CD1c-positive myeloid dendritic cell (primary cell): ENCODE data around the gene CHST3.
"Not testable (repeated sequence)": the region's sequence is repeated elsewhere in the genome, so short reads cannot be mapped to it uniquely, and the experiment has no call there.

Experiments
- DNase-seq: peaks from one replicate; pipeline ENCODE4 v3.0.0-alpha.2; 2016; ENCODE audit errors: extremely low spot score

CHST3 gene

DNA sequence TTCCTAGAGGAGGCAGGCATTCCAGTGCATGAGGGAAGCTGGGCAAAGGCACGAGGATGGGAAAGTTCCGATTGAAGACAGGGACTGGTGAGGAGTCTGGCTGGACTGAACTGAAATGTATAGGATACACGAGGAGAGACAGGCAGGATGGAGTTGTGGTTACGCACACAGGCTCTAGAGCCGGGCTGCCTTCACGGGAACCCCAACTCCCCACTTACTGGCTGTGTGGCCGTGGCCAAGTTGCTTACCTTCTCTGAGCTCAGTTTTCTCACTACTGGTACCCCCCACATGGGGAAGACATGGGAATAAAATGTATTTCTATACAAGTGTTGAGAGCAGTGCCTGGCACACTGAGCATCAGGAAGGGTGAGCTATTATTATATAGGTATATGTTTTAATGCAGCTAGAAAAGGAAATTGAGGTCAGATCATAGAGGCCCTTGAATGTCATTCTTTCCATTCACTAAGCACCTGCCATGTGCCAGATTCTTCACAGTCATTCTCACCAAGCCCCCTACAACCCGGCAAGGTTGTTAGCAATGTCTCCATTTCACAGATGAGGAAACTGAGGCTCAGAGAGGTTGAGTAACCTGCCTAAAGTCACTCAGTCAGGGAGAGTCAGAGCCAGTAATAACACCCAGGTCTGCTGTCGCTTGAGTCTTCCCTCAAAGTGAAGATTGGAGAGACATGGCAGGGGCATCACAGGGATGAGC, 9.7 kb downstream of the CHST3 start:
- DNase-seq, result no peak

DNA sequence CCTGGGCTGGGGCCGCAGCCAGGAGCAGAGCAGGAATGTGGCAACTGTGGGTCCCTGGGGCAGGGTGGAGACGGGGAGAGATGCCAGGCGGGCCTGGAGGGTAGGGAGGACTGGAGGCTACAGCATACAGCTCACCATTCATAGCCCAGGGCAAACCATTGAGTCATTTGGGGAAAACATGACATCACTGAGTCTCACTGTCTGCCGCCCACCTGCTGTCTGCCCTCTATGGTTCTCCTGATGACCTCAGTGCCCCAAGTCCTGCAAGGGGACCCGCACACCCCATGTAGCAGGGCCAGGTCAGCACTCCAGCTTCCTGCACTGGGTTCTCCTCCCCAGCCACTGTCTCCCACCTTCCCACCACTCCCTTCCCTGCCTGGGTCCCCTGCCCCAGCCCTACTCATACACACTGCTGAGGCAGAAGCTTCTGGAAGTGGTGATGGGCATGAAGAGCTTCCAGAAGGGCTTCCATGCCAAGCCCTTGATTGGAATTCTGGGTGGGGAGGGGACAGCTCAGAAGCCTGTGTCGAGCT, 10.4 kb downstream of the CHST3 start:
- DNase-seq, result peak; percentile 73

DNA sequence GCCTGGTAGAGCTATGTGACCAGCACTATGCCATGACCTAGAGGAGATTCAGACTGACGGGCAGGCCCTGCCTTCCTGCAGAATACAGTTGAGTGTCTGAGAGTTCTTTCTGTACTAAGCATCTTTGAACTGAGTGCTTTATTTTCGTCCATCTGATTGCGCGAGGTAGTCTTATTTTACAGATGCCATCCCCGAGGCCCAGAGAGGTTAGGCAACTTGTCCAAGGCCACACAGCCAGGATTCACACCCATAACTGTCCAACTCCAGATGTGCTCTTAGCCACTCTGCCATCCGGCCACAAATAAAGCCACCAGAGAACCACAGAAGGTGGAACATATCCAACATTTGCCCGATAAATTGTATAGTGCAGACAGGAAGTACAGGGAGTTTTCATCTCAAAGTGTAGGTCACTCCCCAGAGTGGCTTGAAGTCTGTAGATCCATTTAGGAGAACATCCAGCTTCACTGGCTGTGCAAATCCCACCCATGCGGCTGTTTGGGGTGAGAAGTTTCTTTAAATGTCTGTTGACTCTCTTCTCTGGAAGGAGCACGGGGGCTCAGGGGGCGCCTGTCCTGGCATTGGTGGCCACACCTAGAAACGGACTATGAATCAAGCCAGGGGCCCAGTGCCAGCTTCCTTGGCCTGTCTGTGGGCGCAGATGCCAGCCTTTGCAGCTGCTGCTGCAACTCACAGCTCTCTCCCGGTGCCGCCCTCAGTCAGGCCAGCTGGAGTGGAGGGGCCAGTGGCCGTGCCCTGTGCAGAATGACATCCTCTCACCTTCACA, 11.1 kb downstream of the CHST3 start:
- no peak for DNase-seq

DNA sequence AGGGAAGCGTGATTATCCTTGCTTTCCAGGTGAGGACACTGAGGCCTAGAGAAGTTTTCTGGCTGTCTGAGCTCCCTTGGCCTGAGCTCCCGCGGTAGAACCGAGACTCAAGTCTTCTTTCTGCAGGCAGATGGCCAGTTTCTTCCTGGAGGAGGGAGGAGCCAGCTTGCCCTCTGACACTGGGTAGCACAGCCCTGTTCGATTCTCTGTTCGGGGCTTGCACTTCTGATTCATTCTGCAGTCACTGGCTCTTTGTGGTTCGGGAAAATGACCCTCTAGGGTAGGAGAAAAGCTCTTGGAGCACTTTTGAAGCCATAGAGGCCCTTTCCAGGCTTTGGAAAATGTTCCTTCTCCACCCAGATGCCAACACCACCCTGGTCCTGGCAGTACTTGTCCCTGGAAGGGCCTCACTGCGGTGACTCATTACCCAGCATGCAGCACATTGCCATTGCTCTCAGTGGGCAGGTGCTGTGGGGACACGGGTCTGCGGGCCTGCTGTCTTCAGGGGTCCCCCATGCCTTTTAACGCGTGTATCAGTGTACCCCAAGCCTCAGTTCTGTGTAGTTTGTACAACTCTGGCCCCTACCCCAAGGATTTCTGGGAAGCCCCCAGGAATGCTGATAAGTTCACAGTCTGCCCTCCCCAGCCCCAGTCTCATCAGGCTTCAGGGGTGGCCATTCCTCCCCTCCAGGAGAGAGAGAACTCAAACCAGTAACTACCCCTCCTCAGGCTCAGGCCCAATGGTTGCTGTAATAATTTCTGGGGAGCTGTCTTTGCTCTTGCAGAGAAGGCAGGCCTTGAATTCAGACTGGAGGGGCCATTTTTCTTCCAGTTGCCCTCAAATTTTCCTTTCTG, 11.9 kb downstream of the CHST3 start:
- no peak for DNase-seq

DNA sequence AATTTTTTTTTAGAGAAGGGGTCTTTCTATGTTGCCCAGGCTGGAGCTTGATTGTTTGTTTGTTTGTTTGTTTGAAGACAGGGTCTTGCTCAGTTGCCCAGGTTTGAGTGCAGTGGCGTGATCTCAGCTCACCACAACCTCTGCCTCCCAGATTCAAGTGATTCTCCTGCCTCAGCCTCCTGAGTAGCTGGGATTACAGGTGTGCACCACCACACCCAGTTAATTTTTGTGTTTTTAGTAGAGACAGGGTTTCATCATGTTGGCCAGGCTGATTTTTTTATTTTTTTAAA, 13.4 kb downstream of the CHST3 start:
- not testable (repeated sequence) for DNase-seq

DNA sequence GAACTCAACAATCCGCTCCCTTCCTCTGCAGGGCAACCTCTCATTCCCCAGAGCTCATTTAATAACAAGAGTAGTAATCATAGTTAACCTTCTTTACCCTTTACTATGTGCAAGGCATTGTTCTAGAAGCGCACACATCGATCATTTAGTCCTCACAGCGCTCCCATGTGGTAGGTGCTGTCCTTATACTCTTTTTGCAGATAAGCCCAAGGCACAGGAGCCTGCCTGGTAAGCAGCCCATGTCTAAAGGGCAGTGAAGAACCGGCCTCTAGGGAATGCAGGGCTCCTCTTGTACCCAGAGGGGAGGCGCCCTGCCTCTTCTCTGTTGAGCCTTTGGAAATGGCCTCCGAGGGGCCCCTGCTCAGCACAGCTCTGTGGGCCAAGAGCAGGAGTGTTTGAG, 14.3 kb downstream of the CHST3 start:
- DNase-seq, result no peak

DNA sequence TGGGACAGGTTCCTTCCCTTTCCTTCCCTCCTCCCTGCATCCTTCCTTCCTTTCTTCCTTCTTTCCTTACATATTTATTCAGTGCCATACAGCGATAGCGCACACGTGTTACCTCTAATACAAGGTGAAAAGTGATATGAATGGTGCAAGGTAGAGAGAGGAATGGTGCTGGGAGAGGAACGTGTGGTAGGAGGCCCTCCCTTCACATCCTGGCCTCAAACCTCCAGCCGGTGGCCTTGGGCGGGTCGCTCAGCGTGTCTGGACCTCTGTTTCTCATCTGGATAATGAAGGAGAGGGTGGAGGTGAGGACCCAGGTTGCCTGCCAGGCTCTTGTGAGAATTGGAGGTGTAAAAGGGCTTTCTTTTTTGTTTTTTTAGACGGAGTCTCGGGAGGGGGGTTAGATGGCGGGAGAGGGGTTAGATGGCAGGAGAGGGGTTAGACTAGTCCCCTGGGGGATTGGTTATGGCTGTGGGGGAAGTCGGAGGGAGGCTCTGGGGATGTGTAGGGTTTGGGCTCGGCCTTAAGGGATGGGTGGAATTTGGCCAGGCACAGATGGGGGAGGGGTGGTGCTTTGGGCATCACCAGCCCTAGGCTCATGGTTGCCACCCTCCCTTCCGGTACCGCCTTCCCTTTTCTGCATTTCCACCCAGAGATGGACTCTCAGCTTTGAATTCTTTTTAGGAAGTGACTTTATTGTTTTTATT, 14.9 kb downstream of the CHST3 start:
- no peak for DNase-seq

DNA sequence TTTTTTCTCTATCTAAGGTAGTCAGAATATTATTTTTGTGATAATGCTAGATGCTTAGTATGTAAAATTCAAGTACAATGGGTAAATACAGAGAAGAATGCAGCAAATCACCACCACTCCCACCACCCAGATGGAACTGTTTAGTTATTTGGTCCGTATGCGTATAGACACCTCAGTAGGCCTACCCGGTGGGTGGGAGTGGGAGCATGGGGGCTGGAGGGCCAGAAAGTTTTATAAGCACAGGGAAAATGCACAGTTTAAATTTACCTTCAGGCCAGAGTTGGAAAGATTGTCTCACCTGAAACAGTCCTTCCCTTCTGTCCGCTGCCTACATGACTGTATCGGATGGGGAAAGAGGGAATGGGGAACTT, 15.5 kb downstream of the CHST3 start:
- DNase-seq, result no peak

DNA sequence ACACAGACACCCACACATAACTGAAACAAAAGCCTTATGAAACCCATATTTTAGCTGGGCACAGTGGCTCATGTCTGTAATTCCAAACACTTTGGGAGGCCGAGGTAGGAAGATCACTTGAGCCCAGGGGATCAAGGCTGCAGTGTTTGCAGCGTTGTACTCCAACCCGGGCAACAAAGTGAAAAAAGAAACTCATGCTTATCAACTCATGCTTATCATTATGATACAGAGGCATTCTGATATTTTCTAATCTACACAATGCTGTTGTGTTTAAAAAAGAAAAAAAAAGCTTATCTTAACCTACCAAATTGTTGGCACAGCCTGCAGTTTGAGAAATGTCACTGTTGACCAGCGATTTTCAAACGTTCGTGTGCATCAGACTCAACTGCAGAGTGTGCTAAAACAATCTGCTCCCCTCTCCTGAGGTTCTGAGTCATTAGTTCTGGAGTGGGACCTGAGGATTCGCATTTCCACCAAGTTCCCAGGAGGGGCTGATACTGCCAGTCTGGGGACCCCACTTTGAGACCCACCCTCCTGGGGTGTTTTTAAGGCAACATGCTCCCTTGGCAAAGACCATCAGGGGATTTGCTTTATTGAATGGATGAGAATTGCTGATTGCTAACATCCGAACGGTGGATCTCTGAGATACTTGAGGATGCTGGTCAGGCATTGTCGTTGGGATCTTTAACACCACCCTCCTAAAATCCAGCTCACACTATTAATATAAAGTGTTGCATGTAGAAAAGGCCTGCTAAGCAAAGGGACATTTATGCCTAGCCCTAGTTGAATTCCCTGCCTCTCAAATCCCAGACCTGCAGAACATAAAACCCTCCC, 16.2 kb downstream of the CHST3 start:
- no peak for DNase-seq

DNA sequence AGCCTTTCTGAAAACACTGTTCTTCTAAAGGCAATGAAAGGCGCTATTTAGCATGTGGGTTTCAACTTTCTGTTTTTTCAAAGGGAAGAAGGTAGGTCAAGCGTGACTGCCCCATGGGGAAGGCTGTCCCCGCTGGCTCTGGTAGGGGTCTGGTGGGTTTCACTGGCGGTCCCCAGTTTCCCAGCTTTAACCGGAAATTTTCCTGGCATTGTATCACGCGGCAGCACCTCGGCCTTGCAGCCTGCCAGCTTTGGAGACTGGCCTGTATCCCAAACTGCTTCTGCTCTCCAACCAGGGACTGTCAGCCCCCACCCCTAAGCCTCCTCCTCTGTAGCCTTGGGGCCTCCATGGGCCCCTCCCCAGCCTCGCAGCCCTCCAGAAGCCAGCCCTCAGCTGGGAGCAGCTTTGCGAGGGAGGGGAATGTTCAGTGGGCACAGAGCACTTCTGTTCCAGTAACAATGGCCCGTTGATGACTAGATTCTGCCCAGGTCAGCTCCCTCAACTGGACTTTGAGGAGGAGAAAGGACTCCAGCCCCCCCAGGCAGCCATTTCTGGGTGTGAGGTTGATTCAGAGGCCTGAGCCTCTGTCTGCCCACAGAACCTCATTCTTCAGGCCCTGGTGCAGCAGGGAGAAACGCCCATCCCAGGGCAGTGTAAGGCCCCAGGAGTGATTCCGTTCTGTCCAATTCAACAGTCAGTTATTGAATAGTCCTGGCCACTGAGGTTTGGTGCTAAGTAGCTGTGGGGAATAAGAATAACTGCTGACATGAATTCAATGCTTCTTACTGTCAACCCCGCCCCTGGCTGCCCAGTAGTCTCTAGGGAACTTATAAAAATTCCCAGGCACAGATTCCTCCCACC, 17.1 kb downstream of the CHST3 start:
- no peak for DNase-seq

DNA sequence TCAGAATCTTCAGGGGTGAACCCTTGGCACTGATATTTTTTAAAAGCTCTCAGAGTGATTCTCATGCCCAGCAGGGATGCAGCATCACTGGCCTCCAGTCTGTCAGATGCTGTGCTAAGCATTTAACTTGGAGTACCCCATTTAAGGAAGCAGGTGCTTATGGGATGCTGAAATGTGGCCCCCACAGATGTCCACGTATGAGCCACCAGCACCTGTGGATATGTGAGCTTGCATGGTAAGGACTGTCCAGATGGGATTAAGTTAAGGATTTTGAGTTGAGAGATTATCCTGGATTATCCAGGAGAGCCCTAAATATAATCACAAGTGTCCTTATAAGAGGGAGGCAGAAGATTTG, 17.7 kb downstream of the CHST3 start:
- no peak for DNase-seq

DNA sequence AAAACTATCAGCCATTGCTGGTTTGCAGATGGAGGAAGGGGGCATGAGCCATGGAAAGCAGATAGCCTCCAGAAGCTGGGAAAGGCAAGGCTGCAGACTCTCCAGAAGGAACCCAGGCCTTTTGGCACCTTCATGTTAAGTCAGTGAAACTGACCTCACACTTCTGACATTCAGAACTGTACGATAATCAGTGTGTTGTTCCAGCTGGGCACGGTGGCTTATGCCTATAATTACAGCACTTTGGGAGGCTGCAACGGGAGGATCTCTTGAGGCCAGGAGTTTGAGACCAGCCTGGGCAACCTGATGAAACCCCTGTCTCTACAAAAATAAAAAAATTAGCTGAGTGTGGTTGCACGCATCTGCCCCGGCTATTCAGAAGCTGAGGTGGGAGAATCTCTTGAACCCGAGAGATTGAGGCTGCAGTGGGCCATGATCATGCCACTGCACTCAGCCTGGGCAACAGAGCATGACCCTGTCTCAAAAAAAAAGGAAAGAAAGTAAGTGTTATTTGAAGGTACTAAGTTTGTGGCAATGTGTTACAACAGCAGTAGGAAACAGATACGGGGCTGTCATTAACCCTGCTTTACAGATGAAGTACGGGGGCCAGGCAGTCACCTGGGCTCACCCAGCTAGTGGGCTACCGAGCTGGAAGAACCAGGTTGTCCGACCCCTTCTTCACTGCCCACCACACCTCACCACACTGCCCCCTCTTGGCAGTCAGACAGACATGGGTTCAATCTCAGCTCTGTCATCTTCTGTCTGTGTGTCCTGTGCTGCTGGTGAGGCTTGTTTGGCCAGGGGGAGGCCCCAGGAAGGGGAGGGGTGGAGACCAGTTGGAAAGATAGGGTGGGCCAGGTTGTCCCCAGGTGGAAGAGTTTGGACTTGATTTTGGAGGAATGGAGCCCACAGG, 18.3 kb downstream of the CHST3 start:
- DNase-seq, result no peak

DNA sequence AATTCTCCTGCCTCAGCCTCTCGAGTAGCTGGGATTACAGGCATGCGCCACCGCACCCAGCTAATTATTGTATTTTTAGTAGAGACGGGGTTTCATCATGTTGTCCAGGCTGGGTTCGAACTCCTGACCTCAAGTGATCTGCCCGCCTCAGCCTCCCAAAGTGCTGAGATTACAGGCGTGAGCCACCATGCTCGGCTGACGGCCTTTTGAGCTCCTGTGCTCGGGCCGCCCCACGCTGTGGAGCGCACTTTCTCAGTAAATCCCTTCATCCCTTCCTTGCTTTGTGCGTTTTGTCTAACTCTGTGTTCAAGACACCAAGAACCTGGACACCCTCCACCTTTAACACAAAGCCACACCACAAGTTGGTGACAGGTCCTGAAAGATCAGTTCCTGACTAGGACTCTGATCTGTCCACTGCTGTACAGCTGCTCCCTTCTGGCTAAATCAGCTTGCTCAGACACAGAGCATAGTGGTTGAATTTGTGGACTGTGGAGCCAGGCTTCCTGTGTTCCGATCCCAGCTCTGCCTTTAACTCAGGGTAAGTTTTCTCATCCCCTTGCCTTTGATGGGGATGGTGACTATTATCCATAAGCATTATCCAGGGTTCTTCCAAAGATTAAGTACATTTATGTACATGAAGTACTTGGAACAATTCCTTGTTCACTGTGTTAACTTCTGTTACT, 20.1 kb downstream of the CHST3 start:
- no peak for DNase-seq

DNA sequence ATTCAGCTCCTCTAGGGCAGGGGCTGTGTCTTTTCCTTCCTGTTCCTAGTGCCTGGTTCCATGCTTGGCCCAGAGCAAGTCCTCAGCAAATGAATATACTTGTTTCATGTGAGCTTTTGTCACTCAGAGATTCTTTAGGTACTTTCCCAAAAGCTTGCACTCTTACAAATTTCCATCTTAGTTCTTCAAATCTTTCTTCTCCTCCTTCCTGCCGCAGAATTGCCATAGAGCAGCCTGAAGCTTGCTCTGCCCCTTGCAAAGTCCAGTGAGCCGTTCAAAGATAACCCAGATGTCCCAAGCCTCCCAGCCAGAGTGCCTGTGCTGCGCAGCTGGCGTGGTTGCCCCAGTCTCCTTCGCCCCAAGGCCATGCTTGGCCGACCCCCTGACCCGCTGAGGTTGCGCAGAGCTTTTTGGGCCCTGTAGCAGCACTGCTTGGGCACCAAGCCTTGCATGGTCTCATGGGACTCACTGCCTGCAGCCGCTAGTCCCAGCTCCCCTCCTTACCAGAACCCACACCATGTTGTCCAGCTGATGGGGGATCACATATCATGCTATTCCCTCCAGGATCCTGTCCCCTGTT, 20.7 kb downstream of the CHST3 start:
- DNase-seq, result peak; percentile 48

DNA sequence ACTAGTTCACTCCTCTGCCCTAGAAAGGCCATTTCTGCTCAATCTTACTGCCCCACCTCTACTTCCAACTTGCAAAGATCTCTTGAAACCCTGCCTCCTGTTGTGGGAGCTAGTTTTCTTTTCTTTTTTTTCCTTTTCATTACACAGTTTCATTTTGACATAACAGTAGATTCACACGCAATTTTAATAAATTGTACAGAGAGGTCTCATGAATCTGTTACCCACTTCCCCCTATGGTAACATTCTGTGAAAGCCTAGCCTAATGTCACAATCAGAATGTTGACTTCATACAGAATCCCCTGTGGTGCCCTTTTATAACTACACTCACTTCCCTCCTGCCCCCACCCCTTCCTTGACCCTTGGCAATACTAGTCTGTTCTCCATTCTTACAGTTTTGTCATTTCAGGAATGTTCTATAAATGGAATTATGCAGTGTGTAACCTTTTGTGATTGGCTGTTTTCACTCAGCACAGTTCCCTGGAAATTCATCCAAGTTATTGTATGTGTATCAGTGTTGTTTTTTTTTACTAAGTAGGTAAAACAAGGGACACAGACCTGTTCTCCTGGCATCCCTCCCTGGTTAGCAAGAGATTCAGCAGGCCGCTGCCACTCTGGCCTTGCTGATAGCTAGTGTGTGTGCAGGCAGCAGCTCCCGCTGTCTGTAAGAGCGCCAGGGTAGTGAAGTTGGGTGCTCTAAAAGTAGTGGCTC, 21.5 kb downstream of the CHST3 start:
- peak; percentile 92 for DNase-seq

DNA sequence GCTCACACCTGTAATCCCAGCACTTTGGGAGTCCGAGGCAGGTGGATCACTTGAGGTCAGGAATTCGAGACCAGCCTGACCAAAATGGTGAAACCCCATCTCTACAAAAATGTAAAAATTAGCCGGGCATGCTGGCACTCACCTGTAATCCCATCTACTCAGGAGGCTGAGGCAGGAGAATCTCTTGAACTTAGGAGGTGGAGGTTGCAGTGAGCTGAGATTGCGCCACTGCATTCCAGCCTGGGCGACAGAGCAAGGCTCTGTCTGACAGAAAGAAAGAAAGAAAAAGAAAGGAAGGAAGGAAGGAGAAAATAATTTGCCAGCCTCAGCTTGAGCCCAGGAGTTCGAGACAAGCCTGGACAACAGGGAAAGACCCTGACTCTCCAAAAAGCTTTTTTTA, 24.7 kb downstream of the CHST3 start:
- DNase-seq, result not testable (repeated sequence)

DNA sequence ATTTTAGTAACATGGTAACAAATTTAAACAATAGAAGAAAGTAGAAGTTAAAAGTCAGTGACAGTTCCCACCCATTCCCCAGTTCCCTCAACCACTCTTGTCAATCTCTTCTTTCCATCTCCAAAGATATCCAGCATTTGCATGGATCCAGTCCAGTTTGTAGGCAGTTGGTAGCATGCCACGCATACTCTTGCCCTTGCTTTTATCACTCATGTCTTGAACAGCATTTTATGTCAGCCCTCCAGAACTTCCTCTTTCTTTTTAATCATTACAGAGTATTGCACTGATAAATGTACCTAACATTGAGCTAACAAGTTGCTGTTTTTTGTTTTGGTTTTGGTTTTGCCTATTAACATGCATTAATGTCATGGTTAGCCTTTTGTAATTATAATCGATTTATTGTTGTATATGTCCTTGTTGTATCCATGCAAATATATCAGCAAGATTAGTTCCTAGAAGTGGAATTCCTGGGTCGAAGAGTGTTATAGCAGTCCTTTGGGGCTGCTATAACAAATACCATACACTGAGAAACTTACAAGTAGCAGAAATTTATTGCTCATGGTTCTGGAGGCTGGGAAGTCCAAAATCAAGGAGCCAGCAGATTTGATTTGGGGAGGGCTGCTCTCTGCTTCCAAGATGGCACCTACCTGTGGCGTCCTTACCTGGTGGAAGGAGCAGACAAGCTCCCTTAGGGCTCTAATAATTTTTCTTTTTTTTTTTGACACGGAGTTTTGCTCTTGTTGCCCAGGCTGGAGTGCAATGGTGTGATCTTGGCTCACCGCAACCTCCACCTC, 25.7 kb downstream of the CHST3 start:
- peak; percentile 39 for DNase-seq
